ENCODE data around the gene AK3.

The AK3 gene

DNA sequence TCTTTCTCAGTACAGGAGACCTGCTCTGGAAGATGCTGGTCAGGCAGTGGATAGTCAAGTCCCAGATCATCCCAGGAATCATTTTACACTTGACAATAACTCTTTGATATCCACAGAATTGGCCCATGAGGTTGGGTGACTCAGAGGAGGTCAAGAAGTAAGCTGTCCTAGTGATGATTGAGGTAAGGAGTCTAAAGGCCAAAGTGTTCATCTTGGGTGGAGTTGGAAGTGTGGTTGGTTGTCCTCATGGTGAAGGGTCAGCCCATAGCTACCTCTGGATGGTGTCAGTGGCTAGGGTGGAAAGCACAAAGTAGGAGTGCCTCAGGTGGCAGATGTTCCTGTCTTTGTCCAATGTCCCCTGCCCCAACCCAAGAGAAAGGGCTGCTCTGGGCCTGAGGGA is 27.7 kb upstream of the AK3 start:
- Histone ChIP-seq H4K8ac (ENCODE audit: low read depth, low read length) (no peak overlapping the region), H3K36me3 (replicated peaks in 1 of 2; ENCODE audit: control insufficient read depth in 2 of 2, insufficient read depth in 2 of 2, low read length in 2 of 2) (no peaks in the 10 kb centered on the region), H2BK120ac (ENCODE audit: low read depth, low read length) (no peak overlapping the region), H2AK5ac (ENCODE audit: low read depth, low read length) (no peak overlapping the region), H3K23ac (ENCODE audit: low read depth, low read length, poor library complexity) (no peak overlapping the region), H2AFZ (ENCODE audit: low read length) (no peak overlapping the region), H2BK12ac (ENCODE audit: low read length) (no peak overlapping the region), H3K18ac (ENCODE audit: low read length) (no peak overlapping the region), H3K9me3 (replicated peaks in 1 of 2; ENCODE audit: control insufficient read depth in 2 of 2, insufficient read depth in 1 of 2, low read depth in 1 of 2, low read length in 2 of 2) (no peaks in the 10 kb centered on the region), H3K79me1 (ENCODE audit: low read depth, low read length) (no peaks in the 10 kb centered on the region), H2BK5ac (ENCODE audit: low read length) (no peak overlapping the region), H3K27ac (replicated peaks; ENCODE audit: low read length) (no peak overlapping the region), H3K9ac (ENCODE audit: low read depth, low read length, poor library complexity) (no peak overlapping the region), H3K27me3 (ENCODE audit: control insufficient read depth in 3 of 3, insufficient read depth in 3 of 3, low read depth in 1 of 3, low read length in 3 of 3) (no peaks in the 10 kb centered on the region), H3K4me3 (ENCODE audit: low read length in 2 of 2) (no peak overlapping the region), H3K4ac (ENCODE audit: low read length) (no peak overlapping the region), H2BK15ac (ENCODE audit: low read length) (no peak overlapping the region), H3K14ac (ENCODE audit: low read length) (no peak overlapping the region), H3K4me2 (ENCODE audit: insufficient read depth, low read length, poor library complexity, severe bottlenecking) (no peak overlapping the region), H3K4me1 (ENCODE audit: control insufficient read depth in 2 of 2, insufficient read depth in 1 of 2, low read depth in 1 of 2, low read length in 2 of 2) (peaks cover 0 to under 1% of the 10 kb centered on the region in 2 donors), H4K91ac (ENCODE audit: low read depth, low read length, poor library complexity) (no peak overlapping the region)
- DNase-seq (ENCODE audit: low spot score), result no peak

DNA sequence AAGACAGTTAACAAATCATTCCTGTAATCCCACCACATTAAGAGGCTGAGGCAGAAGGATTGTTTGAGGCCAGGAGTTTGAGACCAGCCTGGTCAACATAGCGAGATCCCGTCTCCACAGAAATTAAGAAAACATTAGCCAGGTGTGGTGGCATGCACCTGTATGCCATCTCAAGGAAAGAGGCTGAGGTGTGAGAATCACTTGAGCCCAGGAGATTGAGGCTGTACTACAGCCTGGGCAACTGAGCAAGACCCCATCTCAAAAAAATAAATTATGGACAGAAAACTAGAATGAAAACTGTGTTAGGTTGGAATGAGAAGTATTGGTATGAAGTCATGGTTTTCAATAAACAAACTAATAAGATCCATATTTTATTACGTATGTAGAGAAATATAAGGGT is 23.0 kb upstream of the AK3 start:
- H3K36me3 ChIP-seq (replicated peaks in 1 of 2; ENCODE audit: control insufficient read depth in 2 of 2, insufficient read depth in 2 of 2, low read length in 2 of 2), result no peaks in the 10 kb centered on the region
- H2AFZ ChIP-seq (ENCODE audit: low read length), result peak overlapping the region; percentile 86
- no peak overlapping the region for H2AK5ac ChIP-seq (ENCODE audit: low read depth, low read length)
- no peak overlapping the region for H3K27ac ChIP-seq (replicated peaks; ENCODE audit: low read length)
- H3K14ac ChIP-seq (ENCODE audit: low read length), result no peak overlapping the region
- H3K23ac ChIP-seq (ENCODE audit: low read depth, low read length, poor library complexity), result no peak overlapping the region
- H2BK120ac ChIP-seq (ENCODE audit: low read depth, low read length), result no peak overlapping the region
- peaks cover 6 to 10% of the 10 kb centered on the region in 2 donors for H3K4me1 ChIP-seq (ENCODE audit: control insufficient read depth in 2 of 2, insufficient read depth in 1 of 2, low read depth in 1 of 2, low read length in 2 of 2)
- H2BK15ac ChIP-seq (ENCODE audit: low read length), result no peak overlapping the region
- H3K79me1 ChIP-seq (ENCODE audit: low read depth, low read length), result no peaks in the 10 kb centered on the region
- no peak overlapping the region for H3K4ac ChIP-seq (ENCODE audit: low read length)
- H3K18ac ChIP-seq (ENCODE audit: low read length), result no peak overlapping the region
- H2BK12ac ChIP-seq (ENCODE audit: low read length), result no peak overlapping the region
- H3K4me2 ChIP-seq (ENCODE audit: insufficient read depth, low read length, poor library complexity, severe bottlenecking), result no peak overlapping the region
- no peaks in the 10 kb centered on the region for H3K9me3 ChIP-seq (replicated peaks in 1 of 2; ENCODE audit: control insufficient read depth in 2 of 2, insufficient read depth in 1 of 2, low read depth in 1 of 2, low read length in 2 of 2)
- WGBS, 2 donors (ENCODE audit: extremely low coverage in 2 of 2, insufficient read length in 2 of 2, insufficient replicate concordance in 1 of 2), result no CpG with 5 or more reads among the region's 3 CpGs
- peaks cover 0 to 5% (median 0%) of the 10 kb centered on the region in 3 experiments for H3K27me3 ChIP-seq (ENCODE audit: control insufficient read depth in 3 of 3, insufficient read depth in 3 of 3, low read depth in 1 of 3, low read length in 3 of 3)
- H3K4me3 ChIP-seq (ENCODE audit: low read length in 2 of 2), result no peak overlapping the region
- DNase-seq (ENCODE audit: low spot score), result no peak
- no peak overlapping the region for H4K8ac ChIP-seq (ENCODE audit: low read depth, low read length)
- H4K91ac ChIP-seq (ENCODE audit: low read depth, low read length, poor library complexity), result no peak overlapping the region
- no peak overlapping the region for H3K9ac ChIP-seq (ENCODE audit: low read depth, low read length, poor library complexity)
- no peak overlapping the region for H2BK5ac ChIP-seq (ENCODE audit: low read length)

DNA sequence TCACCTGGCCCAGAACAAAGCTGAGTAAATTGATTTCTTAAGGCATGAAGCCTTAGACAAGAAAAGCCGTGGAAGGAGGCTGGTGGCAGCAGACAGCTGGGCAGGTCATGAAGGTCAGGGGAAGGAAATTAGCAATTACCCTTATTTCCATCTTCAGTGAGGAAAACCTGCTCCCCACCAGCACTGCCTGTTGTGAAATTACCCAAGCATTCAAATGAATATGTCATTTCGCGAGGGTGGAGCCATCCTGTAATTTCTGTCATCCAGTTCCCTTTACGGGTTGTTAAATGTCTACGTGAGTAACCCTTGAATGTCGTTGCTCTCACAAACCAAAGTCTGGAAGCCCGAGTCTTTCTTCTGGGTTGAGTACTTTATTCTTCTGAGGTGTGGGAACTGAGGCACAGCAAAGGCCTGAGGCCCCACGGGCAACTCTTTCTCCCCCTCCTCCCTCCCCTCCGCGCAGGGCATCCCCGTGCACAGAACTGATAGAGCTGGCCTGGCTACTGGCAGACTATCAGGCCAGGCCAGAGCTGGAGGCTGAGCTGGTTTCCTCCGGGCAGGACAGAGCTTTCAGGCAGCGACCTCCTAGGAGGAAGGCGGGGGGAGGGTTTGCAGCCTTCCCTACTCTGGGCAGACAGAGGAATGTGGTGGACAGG is 22.0 kb upstream of the AK3 start:
- H2BK12ac ChIP-seq (ENCODE audit: low read length), result no peak overlapping the region
- no peak overlapping the region for H2AK5ac ChIP-seq (ENCODE audit: low read depth, low read length)
- peak overlapping the region in 1 of 2 donors; percentile 32 for H3K4me3 ChIP-seq (ENCODE audit: low read length in 2 of 2)
- H2AFZ ChIP-seq (ENCODE audit: low read length), result peak overlapping the region; percentile 86
- no peak overlapping the region for H4K91ac ChIP-seq (ENCODE audit: low read depth, low read length, poor library complexity)
- H3K4me2 ChIP-seq (ENCODE audit: insufficient read depth, low read length, poor library complexity, severe bottlenecking), result no peak overlapping the region
- H3K27ac ChIP-seq (replicated peaks; ENCODE audit: low read length), result peak overlapping the region; percentile 35
- H3K36me3 ChIP-seq (replicated peaks in 1 of 2; ENCODE audit: control insufficient read depth in 2 of 2, insufficient read depth in 2 of 2, low read length in 2 of 2), result no peaks in the 10 kb centered on the region
- H3K9ac ChIP-seq (ENCODE audit: low read depth, low read length, poor library complexity), result no peak overlapping the region
- H2BK15ac ChIP-seq (ENCODE audit: low read length), result no peak overlapping the region
- no peak overlapping the region for H4K8ac ChIP-seq (ENCODE audit: low read depth, low read length)
- H3K9me3 ChIP-seq (replicated peaks in 1 of 2; ENCODE audit: control insufficient read depth in 2 of 2, insufficient read depth in 1 of 2, low read depth in 1 of 2, low read length in 2 of 2), result no peaks in the 10 kb centered on the region
- no peak overlapping the region for H3K14ac ChIP-seq (ENCODE audit: low read length)
- peak overlapping the region; percentile 60 for H3K18ac ChIP-seq (ENCODE audit: low read length)
- H3K23ac ChIP-seq (ENCODE audit: low read depth, low read length, poor library complexity), result no peak overlapping the region
- H3K4me1 ChIP-seq (ENCODE audit: control insufficient read depth in 2 of 2, insufficient read depth in 1 of 2, low read depth in 1 of 2, low read length in 2 of 2), result peaks cover 6 to 10% of the 10 kb centered on the region in 2 donors
- no peak overlapping the region for H2BK120ac ChIP-seq (ENCODE audit: low read depth, low read length)
- no CpG with 5 or more reads among the region's 14 CpGs for WGBS, 2 donors (ENCODE audit: extremely low coverage in 2 of 2, insufficient read length in 2 of 2, insufficient replicate concordance in 1 of 2)
- DNase-seq (ENCODE audit: low spot score), result peak; percentile 1
- H3K27me3 ChIP-seq (ENCODE audit: control insufficient read depth in 3 of 3, insufficient read depth in 3 of 3, low read depth in 1 of 3, low read length in 3 of 3), result peaks cover 0 to 5% (median 0%) of the 10 kb centered on the region in 3 experiments
- no peaks in the 10 kb centered on the region for H3K79me1 ChIP-seq (ENCODE audit: low read depth, low read length)
- H3K4ac ChIP-seq (ENCODE audit: low read length), result no peak overlapping the region
- H2BK5ac ChIP-seq (ENCODE audit: low read length), result no peak overlapping the region

DNA sequence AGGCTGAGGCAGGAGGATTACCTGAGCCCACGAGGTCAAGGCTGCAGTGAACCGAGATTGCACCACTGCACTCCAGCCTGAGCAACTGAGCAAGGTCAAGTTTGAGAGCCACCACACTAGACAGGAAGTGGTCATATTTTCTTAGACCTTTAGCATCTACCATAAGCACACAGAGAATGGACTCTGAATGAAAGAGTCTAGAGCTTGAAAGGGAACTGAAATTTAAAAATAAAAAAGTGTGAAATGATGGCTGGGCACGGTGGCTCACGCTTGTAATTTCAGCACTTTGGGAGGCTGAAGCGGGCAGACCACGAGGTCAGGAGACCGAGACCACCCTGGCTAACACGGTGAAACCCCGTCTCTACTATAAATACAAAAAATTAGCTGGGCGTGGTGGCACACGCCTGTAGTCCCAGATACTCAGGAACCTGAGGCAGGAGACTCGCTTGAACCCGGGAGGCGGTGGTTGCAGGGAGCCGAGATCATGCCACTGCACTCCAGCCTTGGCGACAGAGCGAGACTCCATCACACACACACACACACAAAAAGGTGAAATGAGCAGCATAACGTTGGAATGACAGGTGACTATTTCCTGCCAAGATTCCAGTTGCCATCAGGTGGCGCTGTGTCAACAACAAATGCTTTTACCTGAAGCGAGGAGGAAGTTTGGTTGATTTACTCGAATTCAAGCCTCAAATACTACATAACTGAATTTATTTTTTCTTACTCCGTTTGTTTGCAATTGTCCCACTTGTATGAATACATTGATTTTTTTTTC is 21.3 kb upstream of the AK3 start:
- Histone ChIP-seq H4K91ac (ENCODE audit: low read depth, low read length, poor library complexity) (no peak overlapping the region), H2BK15ac (ENCODE audit: low read length) (no peak overlapping the region), H3K18ac (ENCODE audit: low read length) (no peak overlapping the region), H3K36me3 (replicated peaks in 1 of 2; ENCODE audit: control insufficient read depth in 2 of 2, insufficient read depth in 2 of 2, low read length in 2 of 2) (no peaks in the 10 kb centered on the region), H3K4me2 (ENCODE audit: insufficient read depth, low read length, poor library complexity, severe bottlenecking) (no peak overlapping the region), H4K8ac (ENCODE audit: low read depth, low read length) (no peak overlapping the region), H2AFZ (ENCODE audit: low read length) (peak overlapping the region; percentile 86), H3K27me3 (ENCODE audit: control insufficient read depth in 3 of 3, insufficient read depth in 3 of 3, low read depth in 1 of 3, low read length in 3 of 3) (peaks cover 0 to 5% (median 0%) of the 10 kb centered on the region in 3 experiments), H2BK120ac (ENCODE audit: low read depth, low read length) (no peak overlapping the region), H3K14ac (ENCODE audit: low read length) (no peak overlapping the region), H3K4me3 (ENCODE audit: low read length in 2 of 2) (peak overlapping the region in 1 of 2 donors; percentile 32), H2BK12ac (ENCODE audit: low read length) (no peak overlapping the region), H3K4me1 (ENCODE audit: control insufficient read depth in 2 of 2, insufficient read depth in 1 of 2, low read depth in 1 of 2, low read length in 2 of 2) (peaks cover 6 to 10% of the 10 kb centered on the region in 2 donors), H2BK5ac (ENCODE audit: low read length) (no peak overlapping the region), H3K23ac (ENCODE audit: low read depth, low read length, poor library complexity) (no peak overlapping the region), H3K9me3 (replicated peaks in 1 of 2; ENCODE audit: control insufficient read depth in 2 of 2, insufficient read depth in 1 of 2, low read depth in 1 of 2, low read length in 2 of 2) (no peaks in the 10 kb centered on the region), H3K4ac (ENCODE audit: low read length) (no peak overlapping the region), H3K79me1 (ENCODE audit: low read depth, low read length) (no peaks in the 10 kb centered on the region), H2AK5ac (ENCODE audit: low read depth, low read length) (no peak overlapping the region), H3K27ac (replicated peaks; ENCODE audit: low read length) (no peak overlapping the region), H3K9ac (ENCODE audit: low read depth, low read length, poor library complexity) (no peak overlapping the region)
- peak; percentile 66 for DNase-seq (ENCODE audit: low spot score)
- WGBS, 2 donors (ENCODE audit: extremely low coverage in 2 of 2, insufficient read length in 2 of 2, insufficient replicate concordance in 1 of 2), result no CpG with 5 or more reads among the region's 22 CpGs

All from neuronal stem cell (in vitro differentiated cells).